K562 (cell line): ENCODE results near the gene SLC7A11. TPM values are rescaled to one million over a fixed set of nuclear protein-coding genes. Genes with fewer than 3 reads are reported as not detected.

Experiments
- FOXA1 ChIP-seq: fragments of 450-650 bp; IDR thresholded peaks from 2 replicates; pipeline ENCODE4 v1.6.1; 2016; ENCODE audit warnings: mild to moderate bottlenecking, borderline replicate concordance
- MCM2 ChIP-seq: fragments of 450-650 bp; IDR thresholded peaks from 2 replicates; pipeline ENCODE4 v1.6.1; 2017; ENCODE audit warnings: low read depth, mild to moderate bottlenecking
- NFE2L1 ChIP-seq: fragments of 450-650 bp; IDR thresholded peaks from 2 replicates; pipeline ENCODE4 v1.6.1; 2016; ENCODE audit warnings: missing genetic modification characterization, low read depth, mild to moderate bottlenecking, missing compliant biosample characterization, moderate library complexity, borderline replicate concordance
- NUFIP1 ChIP-seq: fragments of 450-650 bp; IDR thresholded peaks from 2 replicates; pipeline ENCODE4 v1.6.1; 2018; ENCODE audit not compliant: partially characterized antibody
- U2AF1 ChIP-seq: fragments of 200-400 bp; formaldehyde crosslinking; optimal IDR thresholded peaks from 2 replicates; pipeline ENCODE3; 2017; ENCODE audit warnings: mild to moderate bottlenecking, low read depth, low read length, moderate library complexity
- ZNF3 ChIP-seq: fragments of 250-450 bp; sonication (Bioruptor Pico); IDR thresholded peaks from 2 replicates; pipeline ENCODE4 v1.5.0; 2021; ENCODE audit warnings: mild to moderate bottlenecking, moderate library complexity
- polyA plus RNA-seq, 8 experiments: library from polyadenylated mRNA; depleted of rRNA in 4 of 8; stranded (reverse) in 5 of 8; unstranded in 3 of 8; fragments of >200 nt; fragmentation: Nextera tagmentation in 2 of 8; fragmentation: Illumina TruSeq in 1 of 8; extraction: Ambion mirVana in 2 of 8; extraction: Trizol in 1 of 8; gene quantifications; 2 replicates each; pipeline versions ENCODE4 v1.2.1 to v1.2.3, GENCODE V29; 2011 to 2014; ENCODE audit warnings: inconsistent platforms in 1 of 8, missing spikeins in 1 of 8
- total RNA-seq, 7 experiments: library from RNA; depleted of rRNA in 6 of 7; stranded (reverse); fragments of >200 nt in 6 of 7; fragmentation: Illumina TruSeq in 2 of 7; extraction: Trizol in 2 of 7; gene quantifications; 2 replicates each; pipeline versions ENCODE4 v1.2.1 to v1.2.3, GENCODE V29; 2011 to 2021; ENCODE audit warnings: low replicate concordance in 1 of 7
- TF ChIP-seq, protein P1 (sequence below): fragments of 450-650 bp; IDR thresholded peaks from 2 replicates; pipeline ENCODE4 v1.6.1; 2017; ENCODE audit warnings: antibody characterized with exemption, mild to moderate bottlenecking
- TF ChIP-seq, protein P2 (sequence below): fragments of 150-350 bp; IDR thresholded peaks from 2 replicates; pipeline ENCODE4 v1.6.1; 2014; ENCODE audit warnings: low read depth, mild to moderate bottlenecking, low read length, borderline replicate concordance
- TF ChIP-seq, protein P3 (sequence below): sonication (generic); formaldehyde crosslinking; IDR thresholded peaks from 2 replicates; pipeline ENCODE4 v1.8.0; 2022; ENCODE audit warnings: missing genetic modification reagents, mild to moderate bottlenecking, moderate library complexity, borderline replicate concordance
- TF ChIP-seq, protein P4 (sequence below): fragments of 250-450 bp; sonication (Bioruptor Pico); IDR thresholded peaks from 2 replicates; pipeline ENCODE4 v1.5.0; 2021
- TF ChIP-seq, protein P5 (sequence below): fragments of 150-350 bp; conservative IDR thresholded peaks from 2 replicates; pipeline ENCODE4 v1.6.1; 2014; ENCODE audit warnings: low read length

Gene SLC7A11
- total and polyA plus RNA-seq, 9 of the 15 experiments (the other 6 are each of a cell fraction or from before 2014, with no cell fraction given): 4.5 to 26.1 (median 13.5) TPM

DNA sequence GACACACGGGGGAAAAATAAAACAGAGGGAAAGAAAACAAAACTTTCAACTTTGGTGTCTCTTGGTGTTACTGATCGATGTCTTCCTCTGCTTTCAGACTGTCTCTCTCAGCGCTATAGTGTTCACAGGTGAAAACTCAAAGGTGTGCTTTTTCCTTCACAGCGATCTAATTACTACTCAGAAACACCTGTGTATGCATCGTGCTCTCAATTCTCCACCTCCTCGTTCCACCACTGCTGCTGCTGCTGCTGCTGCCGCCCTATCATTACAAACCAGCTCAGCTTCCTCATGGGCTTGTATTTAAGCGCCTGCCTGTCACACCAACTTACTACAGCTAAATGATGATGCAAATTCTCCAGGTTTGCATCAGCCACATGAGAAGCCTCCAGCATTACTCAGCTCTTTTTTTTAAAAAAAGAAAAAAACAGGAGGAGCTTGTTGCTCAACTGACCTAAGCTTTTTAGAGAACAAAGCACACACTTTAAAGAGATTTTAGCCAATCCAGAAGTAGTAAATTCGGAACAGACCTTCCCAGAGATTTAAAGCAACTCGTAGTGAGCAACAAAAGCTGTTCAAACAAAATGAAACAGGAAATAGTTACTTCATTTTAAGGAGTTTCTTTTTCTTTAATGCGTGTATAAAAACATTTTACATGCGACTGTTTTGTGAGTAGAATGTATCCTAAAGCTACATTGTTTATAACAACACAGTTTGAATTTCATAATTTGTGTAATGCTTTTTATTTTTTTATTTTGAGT lies at the start of gene SLC7A11 (continued):
- TF ChIP-seq, protein P1, sequence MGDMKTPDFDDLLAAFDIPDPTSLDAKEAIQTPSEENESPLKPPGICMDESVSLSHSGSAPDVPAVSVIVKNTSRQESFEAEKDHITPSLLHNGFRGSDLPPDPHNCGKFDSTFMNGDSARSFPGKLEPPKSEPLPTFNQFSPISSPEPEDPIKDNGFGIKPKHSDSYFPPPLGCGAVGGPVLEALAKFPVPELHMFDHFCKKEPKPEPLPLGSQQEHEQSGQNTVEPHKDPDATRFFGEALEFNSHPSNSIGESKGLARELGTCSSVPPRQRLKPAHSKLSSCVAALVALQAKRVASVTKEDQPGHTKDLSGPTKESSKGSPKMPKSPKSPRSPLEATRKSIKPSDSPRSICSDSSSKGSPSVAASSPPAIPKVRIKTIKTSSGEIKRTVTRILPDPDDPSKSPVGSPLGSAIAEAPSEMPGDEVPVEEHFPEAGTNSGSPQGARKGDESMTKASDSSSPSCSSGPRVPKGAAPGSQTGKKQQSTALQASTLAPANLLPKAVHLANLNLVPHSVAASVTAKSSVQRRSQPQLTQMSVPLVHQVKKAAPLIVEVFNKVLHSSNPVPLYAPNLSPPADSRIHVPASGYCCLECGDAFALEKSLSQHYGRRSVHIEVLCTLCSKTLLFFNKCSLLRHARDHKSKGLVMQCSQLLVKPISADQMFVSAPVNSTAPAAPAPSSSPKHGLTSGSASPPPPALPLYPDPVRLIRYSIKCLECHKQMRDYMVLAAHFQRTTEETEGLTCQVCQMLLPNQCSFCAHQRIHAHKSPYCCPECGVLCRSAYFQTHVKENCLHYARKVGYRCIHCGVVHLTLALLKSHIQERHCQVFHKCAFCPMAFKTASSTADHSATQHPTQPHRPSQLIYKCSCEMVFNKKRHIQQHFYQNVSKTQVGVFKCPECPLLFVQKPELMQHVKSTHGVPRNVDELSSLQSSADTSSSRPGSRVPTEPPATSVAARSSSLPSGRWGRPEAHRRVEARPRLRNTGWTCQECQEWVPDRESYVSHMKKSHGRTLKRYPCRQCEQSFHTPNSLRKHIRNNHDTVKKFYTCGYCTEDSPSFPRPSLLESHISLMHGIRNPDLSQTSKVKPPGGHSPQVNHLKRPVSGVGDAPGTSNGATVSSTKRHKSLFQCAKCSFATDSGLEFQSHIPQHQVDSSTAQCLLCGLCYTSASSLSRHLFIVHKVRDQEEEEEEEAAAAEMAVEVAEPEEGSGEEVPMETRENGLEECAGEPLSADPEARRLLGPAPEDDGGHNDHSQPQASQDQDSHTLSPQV: peak; percentile 79
- TF ChIP-seq, protein P2, sequence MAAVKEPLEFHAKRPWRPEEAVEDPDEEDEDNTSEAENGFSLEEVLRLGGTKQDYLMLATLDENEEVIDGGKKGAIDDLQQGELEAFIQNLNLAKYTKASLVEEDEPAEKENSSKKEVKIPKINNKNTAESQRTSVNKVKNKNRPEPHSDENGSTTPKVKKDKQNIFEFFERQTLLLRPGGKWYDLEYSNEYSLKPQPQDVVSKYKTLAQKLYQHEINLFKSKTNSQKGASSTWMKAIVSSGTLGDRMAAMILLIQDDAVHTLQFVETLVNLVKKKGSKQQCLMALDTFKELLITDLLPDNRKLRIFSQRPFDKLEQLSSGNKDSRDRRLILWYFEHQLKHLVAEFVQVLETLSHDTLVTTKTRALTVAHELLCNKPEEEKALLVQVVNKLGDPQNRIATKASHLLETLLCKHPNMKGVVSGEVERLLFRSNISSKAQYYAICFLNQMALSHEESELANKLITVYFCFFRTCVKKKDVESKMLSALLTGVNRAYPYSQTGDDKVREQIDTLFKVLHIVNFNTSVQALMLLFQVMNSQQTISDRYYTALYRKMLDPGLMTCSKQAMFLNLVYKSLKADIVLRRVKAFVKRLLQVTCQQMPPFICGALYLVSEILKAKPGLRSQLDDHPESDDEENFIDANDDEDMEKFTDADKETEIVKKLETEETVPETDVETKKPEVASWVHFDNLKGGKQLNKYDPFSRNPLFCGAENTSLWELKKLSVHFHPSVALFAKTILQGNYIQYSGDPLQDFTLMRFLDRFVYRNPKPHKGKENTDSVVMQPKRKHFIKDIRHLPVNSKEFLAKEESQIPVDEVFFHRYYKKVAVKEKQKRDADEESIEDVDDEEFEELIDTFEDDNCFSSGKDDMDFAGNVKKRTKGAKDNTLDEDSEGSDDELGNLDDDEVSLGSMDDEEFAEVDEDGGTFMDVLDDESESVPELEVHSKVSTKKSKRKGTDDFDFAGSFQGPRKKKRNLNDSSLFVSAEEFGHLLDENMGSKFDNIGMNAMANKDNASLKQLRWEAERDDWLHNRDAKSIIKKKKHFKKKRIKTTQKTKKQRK: no peak
- TF ChIP-seq FOXA1 (no peak), NFE2L1 (peak; percentile 71; the same call in 1 of the 2 replicates), NUFIP1 (no peak), U2AF1 (no peak), MCM2 (no peak), ZNF3 (CRISPR knock-in tag) (no peak)
- TF ChIP-seq, protein P3, sequence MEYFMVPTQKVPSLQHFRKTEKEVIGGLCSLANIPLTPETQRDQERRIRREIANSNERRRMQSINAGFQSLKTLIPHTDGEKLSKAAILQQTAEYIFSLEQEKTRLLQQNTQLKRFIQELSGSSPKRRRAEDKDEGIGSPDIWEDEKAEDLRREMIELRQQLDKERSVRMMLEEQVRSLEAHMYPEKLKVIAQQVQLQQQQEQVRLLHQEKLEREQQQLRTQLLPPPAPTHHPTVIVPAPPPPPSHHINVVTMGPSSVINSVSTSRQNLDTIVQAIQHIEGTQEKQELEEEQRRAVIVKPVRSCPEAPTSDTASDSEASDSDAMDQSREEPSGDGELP (CRISPR knock-in tag): peak; percentile 57; the same call in 1 of the 2 replicates
- TF ChIP-seq, protein P4, sequence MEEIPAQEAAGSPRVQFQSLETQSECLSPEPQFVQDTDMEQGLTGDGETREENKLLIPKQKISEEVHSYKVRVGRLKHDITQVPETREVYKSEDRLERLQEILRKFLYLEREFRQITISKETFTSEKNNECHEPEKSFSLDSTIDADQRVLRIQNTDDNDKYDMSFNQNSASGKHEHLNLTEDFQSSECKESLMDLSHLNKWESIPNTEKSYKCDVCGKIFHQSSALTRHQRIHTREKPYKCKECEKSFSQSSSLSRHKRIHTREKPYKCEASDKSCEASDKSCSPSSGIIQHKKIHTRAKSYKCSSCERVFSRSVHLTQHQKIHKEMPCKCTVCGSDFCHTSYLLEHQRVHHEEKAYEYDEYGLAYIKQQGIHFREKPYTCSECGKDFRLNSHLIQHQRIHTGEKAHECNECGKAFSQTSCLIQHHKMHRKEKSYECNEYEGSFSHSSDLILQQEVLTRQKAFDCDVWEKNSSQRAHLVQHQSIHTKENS (CRISPR knock-in tag): no peak
- TF ChIP-seq, protein P5, sequence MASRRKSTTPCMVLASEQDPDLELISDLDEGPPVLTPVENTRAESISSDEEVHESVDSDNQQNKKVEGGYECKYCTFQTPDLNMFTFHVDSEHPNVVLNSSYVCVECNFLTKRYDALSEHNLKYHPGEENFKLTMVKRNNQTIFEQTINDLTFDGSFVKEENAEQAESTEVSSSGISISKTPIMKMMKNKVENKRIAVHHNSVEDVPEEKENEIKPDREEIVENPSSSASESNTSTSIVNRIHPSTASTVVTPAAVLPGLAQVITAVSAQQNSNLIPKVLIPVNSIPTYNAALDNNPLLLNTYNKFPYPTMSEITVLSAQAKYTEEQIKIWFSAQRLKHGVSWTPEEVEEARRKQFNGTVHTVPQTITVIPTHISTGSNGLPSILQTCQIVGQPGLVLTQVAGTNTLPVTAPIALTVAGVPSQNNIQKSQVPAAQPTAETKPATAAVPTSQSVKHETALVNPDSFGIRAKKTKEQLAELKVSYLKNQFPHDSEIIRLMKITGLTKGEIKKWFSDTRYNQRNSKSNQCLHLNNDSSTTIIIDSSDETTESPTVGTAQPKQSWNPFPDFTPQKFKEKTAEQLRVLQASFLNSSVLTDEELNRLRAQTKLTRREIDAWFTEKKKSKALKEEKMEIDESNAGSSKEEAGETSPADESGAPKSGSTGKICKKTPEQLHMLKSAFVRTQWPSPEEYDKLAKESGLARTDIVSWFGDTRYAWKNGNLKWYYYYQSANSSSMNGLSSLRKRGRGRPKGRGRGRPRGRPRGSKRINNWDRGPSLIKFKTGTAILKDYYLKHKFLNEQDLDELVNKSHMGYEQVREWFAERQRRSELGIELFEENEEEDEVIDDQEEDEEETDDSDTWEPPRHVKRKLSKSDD: no peak
